Hepatocyte (in vitro differentiated cells): ENCODE data around the gene TTC31. TPM values are rescaled to one million over a fixed set of nuclear protein-coding genes. Genes with fewer than 3 reads are reported as not detected.

Experiments used
- DNase-seq: peaks from one replicate; pipeline ENCODE4 v3.0.0-alpha.2; 2016; ENCODE audit warnings: low spot score
- H2AFZ ChIP-seq: fragments of 200-600 bp; sonication (generic); 2 replicates; pipeline ENCODE4 v1.6.0; 2016; ENCODE audit warnings: antibody characterized with exemption, mild to moderate bottlenecking
- H3K27ac ChIP-seq: fragments of 200-600 bp; sonication (generic); 2 replicates; pipeline ENCODE4 v1.5.1; 2016; ENCODE audit warnings: mild to moderate bottlenecking
- H3K27me3 ChIP-seq: fragments of 200-600 bp; sonication (generic); 2 replicates; pipeline ENCODE4 v1.6.1; 2016
- H3K36me3 ChIP-seq: fragments of 200-600 bp; sonication (generic); replicated peaks from 2 replicates; pipeline ENCODE4 v1.5.1; 2016; ENCODE audit warnings: low read depth; ENCODE audit not compliant: insufficient read depth
- H3K4me1 ChIP-seq: fragments of 200-600 bp; sonication (generic); 2 replicates; pipeline ENCODE4 v1.5.1; 2016; ENCODE audit warnings: mild to moderate bottlenecking, moderate library complexity; ENCODE audit not compliant: insufficient read depth
- H3K4me2 ChIP-seq: fragments of 200-600 bp; sonication (generic); 2 replicates; pipeline ENCODE4 v1.6.0; 2016
- H3K4me3 ChIP-seq: fragments of 200-600 bp; sonication (generic); 2 replicates; pipeline ENCODE4 v1.5.1; 2016; ENCODE audit warnings: mild to moderate bottlenecking
- H3K79me2 ChIP-seq: fragments of 200-600 bp; sonication (generic); 2 replicates; pipeline ENCODE4 v1.6.0; 2017; ENCODE audit warnings: mild to moderate bottlenecking
- H3K9me2 ChIP-seq: fragments of 200-600 bp; sonication (generic); replicated peaks from 2 replicates; pipeline ENCODE4 v1.6.0; 2017; ENCODE audit warnings: mild to moderate bottlenecking; ENCODE audit not compliant: insufficient read depth
- H3K9me3 ChIP-seq: fragments of 200-600 bp; sonication (generic); 2 replicates; pipeline ENCODE4 v1.5.1; 2016; ENCODE audit warnings: low read depth, mild to moderate bottlenecking
- H4K20me1 ChIP-seq: fragments of 200-600 bp; sonication (generic); 2 replicates; pipeline ENCODE4 v1.6.0; 2016; ENCODE audit warnings: mild to moderate bottlenecking; ENCODE audit not compliant: insufficient read depth, poor library complexity, severe bottlenecking
- EZH2 ChIP-seq: fragments of 200-600 bp; sonication (generic); IDR thresholded peaks from 2 replicates; pipeline ENCODE4 v1.6.1; 2016; ENCODE audit warnings: antibody characterized with exemption, mild to moderate bottlenecking, borderline replicate concordance
- EZH2phosphoT487 ChIP-seq: fragments of 200-600 bp; sonication (generic); IDR thresholded peaks from one replicate; pipeline ENCODE4 v1.6.1; 2018; ENCODE audit warnings: antibody characterized with exemption, mild to moderate bottlenecking, low read depth, moderate library complexity; ENCODE audit not compliant: unreplicated experiment, severe bottlenecking
- WGBS: methylation state at CpG from one replicate; pipeline ENCODE4 v1.1.6; 2016; ENCODE audit warnings: low lambda C conversion rate; ENCODE audit errors: missing lambda C conversion rate; 5-methylcytosine and 5-hydroxymethylcytosine counted together
- polyA plus RNA-seq: library from polyadenylated mRNA; unstranded; fragments of >200 nt; fragmentation: Nextera tagmentation; extraction: Ambion mirVana; gene quantifications from 2 replicates; pipeline ENCODE4 v1.2.1, GENCODE V29; 2016
- total RNA-seq: library from RNA; depleted of rRNA; stranded (reverse); fragments of >200 nt; gene quantifications from 2 replicates; pipeline ENCODE4 v1.2.3, GENCODE V29; 2014
- TF ChIP-seq, protein P1 (sequence below): fragments of 200-600 bp; sonication (generic); IDR thresholded peaks from 2 replicates; pipeline ENCODE4 v1.5.1; 2016; ENCODE audit warnings: antibody characterized with exemption, mild to moderate bottlenecking; ENCODE audit not compliant: poor library complexity

The TTC31 gene
- total and polyA plus RNA-seq, 2 experiments from 2014 or later, result 21.3 to 25.1 TPM

- Histone ChIP-seq H3K9me2 (no peaks in the 10 kb centered on the region), H3K27ac (peak overlapping the region; percentile 39), H3K79me2 (peaks cover 6% of the 10 kb centered on the region), H2AFZ (peak overlapping the region; percentile 72), H3K4me3 (peak overlapping the region; percentile 60), H3K36me3 (no peaks in the 10 kb centered on the region), H3K4me1 (peaks cover 43% of the 10 kb centered on the region), H3K4me2 (peak overlapping the region; percentile 98), H4K20me1 (no peaks in the 10 kb centered on the region), H3K9me3 (no peaks in the 10 kb centered on the region), H3K27me3 (peaks cover 52% of the 10 kb centered on the region)
- DNase-seq, result no peak
- TF ChIP-seq EZH2, result peak; percentile 87
- TF ChIP-seq, protein P1, sequence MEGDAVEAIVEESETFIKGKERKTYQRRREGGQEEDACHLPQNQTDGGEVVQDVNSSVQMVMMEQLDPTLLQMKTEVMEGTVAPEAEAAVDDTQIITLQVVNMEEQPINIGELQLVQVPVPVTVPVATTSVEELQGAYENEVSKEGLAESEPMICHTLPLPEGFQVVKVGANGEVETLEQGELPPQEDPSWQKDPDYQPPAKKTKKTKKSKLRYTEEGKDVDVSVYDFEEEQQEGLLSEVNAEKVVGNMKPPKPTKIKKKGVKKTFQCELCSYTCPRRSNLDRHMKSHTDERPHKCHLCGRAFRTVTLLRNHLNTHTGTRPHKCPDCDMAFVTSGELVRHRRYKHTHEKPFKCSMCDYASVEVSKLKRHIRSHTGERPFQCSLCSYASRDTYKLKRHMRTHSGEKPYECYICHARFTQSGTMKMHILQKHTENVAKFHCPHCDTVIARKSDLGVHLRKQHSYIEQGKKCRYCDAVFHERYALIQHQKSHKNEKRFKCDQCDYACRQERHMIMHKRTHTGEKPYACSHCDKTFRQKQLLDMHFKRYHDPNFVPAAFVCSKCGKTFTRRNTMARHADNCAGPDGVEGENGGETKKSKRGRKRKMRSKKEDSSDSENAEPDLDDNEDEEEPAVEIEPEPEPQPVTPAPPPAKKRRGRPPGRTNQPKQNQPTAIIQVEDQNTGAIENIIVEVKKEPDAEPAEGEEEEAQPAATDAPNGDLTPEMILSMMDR, result no peak
- peak; percentile 15 for TF ChIP-seq EZH2phosphoT487
- WGBS, result 3% methylated on average over 40 of the region's 41 CpGs
Observed at GRCh38 chr2:74498500-74499266, 15.8 kb downstream of the TTC31 start.

GRCh38 chr2:74499267-74499939 lies 16.5 kb downstream of the TTC31 start, which contains the start of gene LBX2:
Gene LBX2, minus strand, starts transcription at chr2:74499603. Its CDS starts 66 bp downstream, at chr2:74499537.
- 3% methylated on average over 39 of the region's 65 CpGs for WGBS
- peaks cover 52% of the 10 kb centered on the region for H3K27me3 ChIP-seq
- H3K4me1 ChIP-seq, result peaks cover 49% of the 10 kb centered on the region
- no peaks in the 10 kb centered on the region for H3K9me3 ChIP-seq
- peak within 1 kb of the TSS; percentile 72 for H2AFZ ChIP-seq
- no peaks in the 10 kb centered on the region for H3K36me3 ChIP-seq
- H3K79me2 ChIP-seq, result peaks cover 14% of the 10 kb centered on the region
- H3K9me2 ChIP-seq, result no peaks in the 10 kb centered on the region
- TF ChIP-seq EZH2phosphoT487 (no peak), EZH2 (peak; percentile 75)
- TF ChIP-seq, protein P1, result no peak
- H3K4me2 ChIP-seq, result peak within 1 kb of the TSS; percentile 98
- peak within 1 kb of the TSS; percentile 39 for H3K27ac ChIP-seq
- no peak for DNase-seq
- no peaks in the 10 kb centered on the region for H4K20me1 ChIP-seq
- peak within 1 kb of the TSS; percentile 60 for H3K4me3 ChIP-seq

GRCh38 chr2:74499940-74500577 lies 17.2 kb downstream of the TTC31 start:
- Histone ChIP-seq H3K9me2 (no peaks in the 10 kb centered on the region), H3K36me3 (no peaks in the 10 kb centered on the region), H3K79me2 (peaks cover 20% of the 10 kb centered on the region), H3K4me2 (peak overlapping the region; percentile 98), H3K4me1 (peaks cover 50% of the 10 kb centered on the region), H3K9me3 (no peaks in the 10 kb centered on the region), H3K4me3 (peak overlapping the region; percentile 60), H4K20me1 (no peaks in the 10 kb centered on the region), H2AFZ (peak overlapping the region; percentile 72), H3K27me3 (peaks cover 52% of the 10 kb centered on the region), H3K27ac (no peak overlapping the region)
- DNase-seq, result no peak
- 38% methylated on average over 15 of the region's 15 CpGs for WGBS
- TF ChIP-seq EZH2phosphoT487 (no peak), EZH2 (no peak)
- TF ChIP-seq, protein P1, result no peak
